Measurements from ENCODE around the gene CACNG6.

CACNG6 gene

GRCh38 chr19:54013866-54014265 lies 22.4 kb downstream of the CACNG6 start:
- H2BK120ac ChIP-seq (ENCODE audit: insufficient read depth, low read length, poor library complexity) = no peak overlapping the region
- no CpG with 5 or more reads among the region's 8 CpGs for WGBS (ENCODE audit: extremely low coverage, insufficient coverage, insufficient read length)

GRCh38 chr19:54014920-54015560 lies 23.6 kb downstream of the CACNG6 start:
- Histone ChIP-seq H2AK5ac (ENCODE audit: low read length) (no peak overlapping the region), H3K79me2 (ENCODE audit: control insufficient read depth, insufficient read depth, low read length, poor library complexity) (no peaks in the 10 kb centered on the region), H3K4me3 (ENCODE audit: low read depth, low read length) (no peak overlapping the region), H3K23ac (ENCODE audit: low read length) (no peak overlapping the region), H3K18ac (ENCODE audit: low read length) (no peak overlapping the region), H4K91ac (ENCODE audit: low read depth, low read length) (no peak overlapping the region), H3K27ac (ENCODE audit: low read depth, low read length) (no peak overlapping the region), H3K9me3 (ENCODE audit: insufficient read depth, low read depth, low read length) (no peaks in the 10 kb centered on the region), H3K36me3 (ENCODE audit: control insufficient read depth in 1 of 2, insufficient read depth in 2 of 2, low read length in 2 of 2) (no peaks in the 10 kb centered on the region), H2AFZ (ENCODE audit: insufficient read depth, low read length, poor library complexity) (no peak overlapping the region), H2BK12ac (ENCODE audit: low read length) (no peak overlapping the region), H3K14ac (ENCODE audit: low read length) (no peak overlapping the region), H3K9ac (ENCODE audit: low read length) (no peak overlapping the region), H2BK120ac (ENCODE audit: insufficient read depth, low read length, poor library complexity) (no peak overlapping the region), H3K79me1 (ENCODE audit: low read length) (no peaks in the 10 kb centered on the region), H3K4ac (ENCODE audit: low read depth, low read length) (no peak overlapping the region), H3K4me2 (ENCODE audit: low read length) (no peak overlapping the region), H3K27me3 (ENCODE audit: insufficient read depth, low read length) (no peaks in the 10 kb centered on the region), H3K4me1 (ENCODE audit: control insufficient read depth in 1 of 2, insufficient read depth in 2 of 2, low read length in 2 of 2) (no peaks in the 10 kb centered on the region), H4K8ac (ENCODE audit: low read depth, low read length) (no peak overlapping the region), H4K12ac (ENCODE audit: low read depth, low read length) (no peak overlapping the region), H2BK5ac (ENCODE audit: low read depth, low read length, poor library complexity) (no peak overlapping the region)
- DNase-seq = no peak
- no CpG with 5 or more reads among the region's 19 CpGs for WGBS (ENCODE audit: extremely low coverage, insufficient coverage, insufficient read length)

More at GRCh38 chr19:54013866-54014265, 22.4 kb downstream of the CACNG6 start:
- Histone ChIP-seq H3K18ac (ENCODE audit: low read length) (no peak overlapping the region), H2AFZ (ENCODE audit: insufficient read depth, low read length, poor library complexity) (no peak overlapping the region), H3K4me3 (ENCODE audit: low read depth, low read length) (no peak overlapping the region), H3K4me2 (ENCODE audit: low read length) (no peak overlapping the region), H3K9me3 (ENCODE audit: insufficient read depth, low read depth, low read length) (no peaks in the 10 kb centered on the region), H3K4me1 (ENCODE audit: control insufficient read depth in 1 of 2, insufficient read depth in 2 of 2, low read length in 2 of 2) (no peaks in the 10 kb centered on the region), H4K12ac (ENCODE audit: low read depth, low read length) (no peak overlapping the region), H3K14ac (ENCODE audit: low read length) (no peak overlapping the region), H3K79me1 (ENCODE audit: low read length) (no peaks in the 10 kb centered on the region), H2BK5ac (ENCODE audit: low read depth, low read length, poor library complexity) (no peak overlapping the region), H2BK12ac (ENCODE audit: low read length) (no peak overlapping the region), H3K4ac (ENCODE audit: low read depth, low read length) (no peak overlapping the region), H3K27ac (ENCODE audit: low read depth, low read length) (no peak overlapping the region), H4K8ac (ENCODE audit: low read depth, low read length) (no peak overlapping the region), H3K9ac (ENCODE audit: low read length) (no peak overlapping the region), H3K36me3 (ENCODE audit: control insufficient read depth in 1 of 2, insufficient read depth in 2 of 2, low read length in 2 of 2) (no peaks in the 10 kb centered on the region), H3K79me2 (ENCODE audit: control insufficient read depth, insufficient read depth, low read length, poor library complexity) (no peaks in the 10 kb centered on the region), H2AK5ac (ENCODE audit: low read length) (no peak overlapping the region), H3K23ac (ENCODE audit: low read length) (no peak overlapping the region), H3K27me3 (ENCODE audit: insufficient read depth, low read length) (no peaks in the 10 kb centered on the region), H4K91ac (ENCODE audit: low read depth, low read length) (no peak overlapping the region)
- no peak for DNase-seq

- Histone ChIP-seq H3K9me3 (ENCODE audit: insufficient read depth, low read depth, low read length) (no peaks in the 10 kb centered on the region), H4K12ac (ENCODE audit: low read depth, low read length) (no peak overlapping the region), H3K27ac (ENCODE audit: low read depth, low read length) (no peak overlapping the region), H3K4me2 (ENCODE audit: low read length) (no peak overlapping the region), H3K4ac (ENCODE audit: low read depth, low read length) (no peak overlapping the region), H3K23ac (ENCODE audit: low read length) (no peak overlapping the region), H4K91ac (ENCODE audit: low read depth, low read length) (no peak overlapping the region), H3K27me3 (ENCODE audit: insufficient read depth, low read length) (no peaks in the 10 kb centered on the region), H3K4me3 (ENCODE audit: low read depth, low read length) (no peak overlapping the region), H3K9ac (ENCODE audit: low read length) (no peak overlapping the region), H3K4me1 (ENCODE audit: control insufficient read depth in 1 of 2, insufficient read depth in 2 of 2, low read length in 2 of 2) (no peaks in the 10 kb centered on the region), H3K18ac (ENCODE audit: low read length) (no peak overlapping the region), H3K79me1 (ENCODE audit: low read length) (no peaks in the 10 kb centered on the region), H3K36me3 (ENCODE audit: control insufficient read depth in 1 of 2, insufficient read depth in 2 of 2, low read length in 2 of 2) (no peaks in the 10 kb centered on the region), H2BK12ac (ENCODE audit: low read length) (no peak overlapping the region), H3K79me2 (ENCODE audit: control insufficient read depth, insufficient read depth, low read length, poor library complexity) (no peaks in the 10 kb centered on the region), H2BK5ac (ENCODE audit: low read depth, low read length, poor library complexity) (no peak overlapping the region), H3K14ac (ENCODE audit: low read length) (no peak overlapping the region), H4K8ac (ENCODE audit: low read depth, low read length) (no peak overlapping the region), H2BK120ac (ENCODE audit: insufficient read depth, low read length, poor library complexity) (no peak overlapping the region), H2AFZ (ENCODE audit: insufficient read depth, low read length, poor library complexity) (no peak overlapping the region), H2AK5ac (ENCODE audit: low read length) (no peak overlapping the region)
- DNase-seq = no peak
- WGBS (ENCODE audit: extremely low coverage, insufficient coverage, insufficient read length) = no CpG with 5 or more reads among the region's 4 CpGs
Measured at GRCh38 chr19:54017261-54017660, 25.8 kb downstream of the CACNG6 start.

- H3K14ac ChIP-seq (ENCODE audit: low read length) = no peak overlapping the region
- no peak overlapping the region for H2BK120ac ChIP-seq (ENCODE audit: insufficient read depth, low read length, poor library complexity)
- no peak overlapping the region for H3K23ac ChIP-seq (ENCODE audit: low read length)
- no peak overlapping the region for H2BK5ac ChIP-seq (ENCODE audit: low read depth, low read length, poor library complexity)
- H3K9ac ChIP-seq (ENCODE audit: low read length) = no peak overlapping the region
- peaks cover 2% of the 10 kb centered on the region for H3K9me3 ChIP-seq (ENCODE audit: insufficient read depth, low read depth, low read length)
- no peak overlapping the region for H2AK5ac ChIP-seq (ENCODE audit: low read length)
- no peak overlapping the region for H3K4me3 ChIP-seq (ENCODE audit: low read depth, low read length)
- no peaks in the 10 kb centered on the region for H3K79me1 ChIP-seq (ENCODE audit: low read length)
- H3K36me3 ChIP-seq (ENCODE audit: control insufficient read depth in 1 of 2, insufficient read depth in 2 of 2, low read length in 2 of 2) = no peaks in the 10 kb centered on the region
- H3K79me2 ChIP-seq (ENCODE audit: control insufficient read depth, insufficient read depth, low read length, poor library complexity) = no peaks in the 10 kb centered on the region
- no peak overlapping the region for H3K18ac ChIP-seq (ENCODE audit: low read length)
- no peak overlapping the region for H3K4me2 ChIP-seq (ENCODE audit: low read length)
- no peak overlapping the region for H4K8ac ChIP-seq (ENCODE audit: low read depth, low read length)
- DNase-seq = peak; percentile 70 to 87
- H2BK12ac ChIP-seq (ENCODE audit: low read length) = no peak overlapping the region
- H3K27ac ChIP-seq (ENCODE audit: low read depth, low read length) = no peak overlapping the region
- no peak overlapping the region for H4K12ac ChIP-seq (ENCODE audit: low read depth, low read length)
- no peaks in the 10 kb centered on the region for H3K27me3 ChIP-seq (ENCODE audit: insufficient read depth, low read length)
- H2AFZ ChIP-seq (ENCODE audit: insufficient read depth, low read length, poor library complexity) = no peak overlapping the region
- no peak overlapping the region for H3K4ac ChIP-seq (ENCODE audit: low read depth, low read length)
- no peaks in the 10 kb centered on the region for H3K4me1 ChIP-seq (ENCODE audit: control insufficient read depth in 1 of 2, insufficient read depth in 2 of 2, low read length in 2 of 2)
- WGBS (ENCODE audit: extremely low coverage, insufficient coverage, insufficient read length) = no CpG with 5 or more reads among the region's 8 CpGs
- no peak overlapping the region for H4K91ac ChIP-seq (ENCODE audit: low read depth, low read length)
Measured at GRCh38 chr19:54021363-54021762, 29.9 kb downstream of the CACNG6 start.

Measured in trophoblast cell (in vitro differentiated cells and primary cell).